ENCODE measurements around the gene KMT5B.

DNA sequence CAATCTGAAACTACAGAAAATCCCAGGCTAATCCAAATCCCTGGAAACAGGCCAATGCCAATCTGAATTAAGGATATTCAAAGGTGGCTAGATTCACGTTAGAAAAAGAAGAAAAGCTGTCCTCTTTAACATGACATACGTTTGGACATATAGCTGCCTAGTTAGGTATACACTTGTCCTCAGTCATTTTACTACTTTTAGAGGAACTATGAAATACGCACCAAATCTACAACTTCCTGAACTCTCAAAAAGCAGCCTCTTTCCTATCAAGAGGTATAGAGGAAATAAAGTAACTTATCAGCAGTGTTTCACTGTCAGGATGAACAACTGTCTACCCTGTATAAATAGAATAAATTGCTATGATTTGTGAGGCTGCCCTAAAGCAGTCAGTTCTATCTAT lies 24.0 kb downstream of the KMT5B start:
- TF ChIP-seq POLR2A (IDR thresholded peaks at IDR 0.05) (no peak), CTCF (IDR thresholded peaks at IDR 0.05) (no peak)

Measured in thyroid gland (tissue), 4 donors.